ENCODE measurements around the gene NHLRC2. TPM values are rescaled to one million over a fixed set of nuclear protein-coding genes. Genes with fewer than 3 reads are reported as not detected.

Gene NHLRC2
- total and polyA plus RNA-seq, 2 of the 13 experiments (the other 11 are each of a cell fraction or from before 2014, with no cell fraction given), result 7.6 to 12.7 TPM

GRCh38 chr10:113957013-113957412 lies 102.6 kb downstream of the NHLRC2 start:
- Histone ChIP-seq H3K27ac (ENCODE audit: extremely low read length, insufficient read depth, low read length) (no peak overlapping the region), H3K79me2 (ENCODE audit: insufficient read depth, low read length) (no peaks in the 10 kb centered on the region), H3K9ac (ENCODE audit: insufficient read depth, low read depth, low read length) (no peak overlapping the region), H3K4me2 (ENCODE audit: low read depth, low read length) (peak overlapping the region; percentile 21; the same call in 1 of the 2 replicates), H2AFZ (ENCODE audit: low read length) (no peak overlapping the region), H3K4me3 (replicated peaks in 1 of 3; ENCODE audit: insufficient read depth in 1 of 3, low read depth in 2 of 3, low read length in 3 of 3) (no peak overlapping the region), H3K27me3 (ENCODE audit: control insufficient read depth in 1 of 2, insufficient read depth in 2 of 2, low read length in 2 of 2) (no peaks in the 10 kb centered on the region), H3K36me3 (replicated peaks in 1 of 2; ENCODE audit: control insufficient read depth in 1 of 2, insufficient read depth in 2 of 2, low read length in 2 of 2) (no peaks in the 10 kb centered on the region), H3K9me3 (ENCODE audit: low read length) (no peaks in the 10 kb centered on the region), H4K20me1 (ENCODE audit: insufficient read depth, low read length) (no peaks in the 10 kb centered on the region), H3K4me1 (ENCODE audit: insufficient read depth, low read length) (peaks cover 56% of the 10 kb centered on the region)
- POLR2A ChIA-PET, result no interaction called here
- TF ChIP-seq ZNF569 (CRISPR knock-in tag; IDR thresholded peaks at IDR 0.05; ENCODE audit: borderline replicate concordance), result no peak
- TF ChIP-seq KLF11 (CRISPR knock-in tag; IDR thresholded peaks at IDR 0.05), result no peak
- no peak for TF ChIP-seq ZNF644 (CRISPR knock-in tag; IDR thresholded peaks at IDR 0.05; ENCODE audit: low read depth)
- peak; percentile 85 for TF ChIP-seq ZNF331 (CRISPR knock-in tag; IDR thresholded peaks at IDR 0.05)
- no peak for TF ChIP-seq LCORL (IDR thresholded peaks at IDR 0.05)
- TF ChIP-seq LCORL (CRISPR knock-in tag; IDR thresholded peaks at IDR 0.05), result peak; percentile 45; the same call in 1 of the 2 replicates
- TF ChIP-seq HMGXB3 (CRISPR knock-in tag; IDR thresholded peaks at IDR 0.05; ENCODE audit: borderline replicate concordance), result no peak
- FAIRE-seq (no peak), DNase-seq (ENCODE audit: low spot score) (peak; percentile 65), ATAC-seq (no peak)
- in situ Hi-C loops (cut with HindIII; ENCODE audit: extremely low pct_ligation_motif_present, low pct_unique_long_range_greater_than_20kb), result no loop called here
- WGBS (ENCODE audit: low lambda C conversion rate), result 46% methylated on average over 5 of the region's 5 CpGs
- no TSS peak for BruUV-seq (replicated peaks)
- CTCF ChIA-PET (ENCODE audit: low intra/inter-chr PET ratio, low total read pairs), result no interaction called here
- intact Hi-C loops (cut with micrococcal nuclease; ENCODE audit: unreplicated experiment), result no loop called here
